Panc1 (cell line): ENCODE data around the gene ATOSA. TPM values are rescaled to one million over a fixed set of nuclear protein-coding genes. Genes with fewer than 3 reads are reported as not detected.

Experiments
- ATAC-seq: fragments of 200-7000 bp; cut with Tn5 transposase; 2 replicates; pipeline ENCODE4 v1.9.1; 2020; ENCODE audit warnings: mild to moderate bottlenecking, moderate library complexity
- BruUV-seq: library from RNA; stranded (reverse); fragments of 400-500 nt; replicated peaks from 2 replicates; lab custom pipeline; 2021; lab: Mats Ljungman, UMichigan
- CTCF ChIA-PET: fragments of 300-600 bp; sonication (Branson Sonifier 250); formaldehyde crosslinking; loops from one replicate; lab custom pipeline; 2022; ENCODE audit warnings: antibody characterized with exemption; lab: Charles Lee
- POLR2A ChIA-PET: fragments of 300-600 bp; sonication (Branson Sonifier 250); formaldehyde crosslinking; loops from one replicate; lab custom pipeline; 2022; ENCODE audit warnings: antibody characterized with exemption; lab: Charles Lee
- DNase-seq: peaks from one replicate; pipeline ENCODE4 v3.0.0-alpha.2; 2010; ENCODE audit warnings: low read depth, low spot score
- H3K27ac ChIP-seq: 2 replicates; pipeline ENCODE4 v1.5.1; 2011; ENCODE audit warnings: mild to moderate bottlenecking, low read length, inconsistent platforms
- H3K27me3 ChIP-seq: fragments of 200-500 bp; sonication (Bioruptor generic); 2 replicates; pipeline ENCODE4 v1.6.0; 2014; ENCODE audit warnings: low read length, inconsistent platforms; ENCODE audit not compliant: control insufficient read depth, insufficient read depth
- H3K36me3 ChIP-seq: fragments of 200-500 bp; sonication (Bioruptor generic); 2 replicates; pipeline ENCODE4 v1.5.1; 2014; ENCODE audit warnings: inconsistent platforms, mild to moderate bottlenecking, low read length, moderate library complexity; ENCODE audit not compliant: control insufficient read depth, insufficient read depth
- H3K4me1 ChIP-seq: 2 replicates; pipeline ENCODE4 v1.5.1; 2011; ENCODE audit warnings: inconsistent platforms, mild to moderate bottlenecking, low read length, moderate library complexity; ENCODE audit not compliant: control insufficient read depth, insufficient read depth
- H3K4me3 ChIP-seq, 2 experiments: 2 replicates each; pipeline ENCODE4 v1.5.1; 2011 to 2012; ENCODE audit warnings: low read depth in 2 of 2, low read length in 2 of 2, mild to moderate bottlenecking in 2 of 2, inconsistent platforms in 1 of 2, moderate library complexity in 1 of 2
- H3K9me3 ChIP-seq: fragments of 200-500 bp; sonication (Bioruptor generic); 2 replicates; pipeline ENCODE4 v1.5.1; 2014; ENCODE audit warnings: low read depth, mild to moderate bottlenecking, inconsistent platforms, low read length, moderate library complexity; ENCODE audit not compliant: control insufficient read depth, insufficient read depth
- POLR2AphosphoS5 ChIP-seq: IDR thresholded peaks from 2 replicates; pipeline ENCODE4 v1.6.1; 2012; ENCODE audit warnings: mild to moderate bottlenecking, low read depth, low read length, moderate library complexity
- SIN3A ChIP-seq: IDR thresholded peaks from 2 replicates; pipeline ENCODE4 v1.6.1; 2012; ENCODE audit warnings: low read depth, mild to moderate bottlenecking, low read length, moderate library complexity, borderline replicate concordance; ENCODE audit not compliant: insufficient read depth
- TCF7L2 ChIP-seq: IDR thresholded peaks from 2 replicates; pipeline ENCODE4 v1.6.1; 2011; ENCODE audit warnings: mild to moderate bottlenecking, low read depth, low read length, inconsistent platforms
- in situ Hi-C: cut with HindIII; loops from 2 replicates; pipeline ENCODE4 v1.10.0; 2016; ENCODE audit warnings: low sequenced_read_pairs, low pct_unique_long_range_greater_than_20kb
- intact Hi-C: fragments of 100-400 bp; cut with micrococcal nuclease; formaldehyde crosslinking; loops from one replicate; pipeline ENCODE4 v1.10.0; 2022; ENCODE audit not compliant: unreplicated experiment
- total RNA-seq: library from RNA; stranded (reverse); gene quantifications from one replicate; pipeline ENCODE4 v1.2.1, GENCODE V29; 2021; ENCODE audit not compliant: unreplicated experiment
- TF ChIP-seq, protein P1 (sequence below), 2 experiments: IDR thresholded peaks; 2 replicates each; pipeline ENCODE4 v1.6.1; 2011 to 2012; ENCODE audit warnings: low read depth in 2 of 2, control low read depth in 1 of 2, low read length in 1 of 2, mild to moderate bottlenecking in 1 of 2, moderate library complexity in 1 of 2; ENCODE audit not compliant: insufficient read depth in 1 of 2
- TF ChIP-seq, protein P2 (sequence below): fragments of 450-650 bp; IDR thresholded peaks from 2 replicates; pipeline ENCODE4 v1.5.1; 2017; ENCODE audit warnings: mild to moderate bottlenecking

Gene ATOSA
- total RNA-seq, 1 experiment from 2014 or later, result 18.5 TPM

GRCh38 chr15:52717924-52718323, 38.7 kb upstream of the ATOSA start:
- Histone ChIP-seq H3K9me3 (no peaks in the 10 kb centered on the region), H3K4me3 (no peak overlapping the region), H3K27me3 (no peaks in the 10 kb centered on the region), H3K27ac (no peak overlapping the region), H3K36me3 (no peaks in the 10 kb centered on the region), H3K4me1 (no peaks in the 10 kb centered on the region)
- DNase-seq, result no peak
- in situ Hi-C loops, result no loop called here
- no peak for ATAC-seq
- no TSS peak for BruUV-seq
- POLR2A ChIA-PET, result no interaction called here
- TF ChIP-seq, protein P1, sequence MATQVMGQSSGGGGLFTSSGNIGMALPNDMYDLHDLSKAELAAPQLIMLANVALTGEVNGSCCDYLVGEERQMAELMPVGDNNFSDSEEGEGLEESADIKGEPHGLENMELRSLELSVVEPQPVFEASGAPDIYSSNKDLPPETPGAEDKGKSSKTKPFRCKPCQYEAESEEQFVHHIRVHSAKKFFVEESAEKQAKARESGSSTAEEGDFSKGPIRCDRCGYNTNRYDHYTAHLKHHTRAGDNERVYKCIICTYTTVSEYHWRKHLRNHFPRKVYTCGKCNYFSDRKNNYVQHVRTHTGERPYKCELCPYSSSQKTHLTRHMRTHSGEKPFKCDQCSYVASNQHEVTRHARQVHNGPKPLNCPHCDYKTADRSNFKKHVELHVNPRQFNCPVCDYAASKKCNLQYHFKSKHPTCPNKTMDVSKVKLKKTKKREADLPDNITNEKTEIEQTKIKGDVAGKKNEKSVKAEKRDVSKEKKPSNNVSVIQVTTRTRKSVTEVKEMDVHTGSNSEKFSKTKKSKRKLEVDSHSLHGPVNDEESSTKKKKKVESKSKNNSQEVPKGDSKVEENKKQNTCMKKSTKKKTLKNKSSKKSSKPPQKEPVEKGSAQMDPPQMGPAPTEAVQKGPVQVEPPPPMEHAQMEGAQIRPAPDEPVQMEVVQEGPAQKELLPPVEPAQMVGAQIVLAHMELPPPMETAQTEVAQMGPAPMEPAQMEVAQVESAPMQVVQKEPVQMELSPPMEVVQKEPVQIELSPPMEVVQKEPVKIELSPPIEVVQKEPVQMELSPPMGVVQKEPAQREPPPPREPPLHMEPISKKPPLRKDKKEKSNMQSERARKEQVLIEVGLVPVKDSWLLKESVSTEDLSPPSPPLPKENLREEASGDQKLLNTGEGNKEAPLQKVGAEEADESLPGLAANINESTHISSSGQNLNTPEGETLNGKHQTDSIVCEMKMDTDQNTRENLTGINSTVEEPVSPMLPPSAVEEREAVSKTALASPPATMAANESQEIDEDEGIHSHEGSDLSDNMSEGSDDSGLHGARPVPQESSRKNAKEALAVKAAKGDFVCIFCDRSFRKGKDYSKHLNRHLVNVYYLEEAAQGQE (IDR thresholded peaks at IDR 0.05; ENCODE audit: insufficient read depth in 1 of 2, low read depth in 2 of 2, low read length in 1 of 2), result no peak
- no peak for TF ChIP-seq SIN3A
- TF ChIP-seq TCF7L2, result no peak
- TF ChIP-seq, protein P2, sequence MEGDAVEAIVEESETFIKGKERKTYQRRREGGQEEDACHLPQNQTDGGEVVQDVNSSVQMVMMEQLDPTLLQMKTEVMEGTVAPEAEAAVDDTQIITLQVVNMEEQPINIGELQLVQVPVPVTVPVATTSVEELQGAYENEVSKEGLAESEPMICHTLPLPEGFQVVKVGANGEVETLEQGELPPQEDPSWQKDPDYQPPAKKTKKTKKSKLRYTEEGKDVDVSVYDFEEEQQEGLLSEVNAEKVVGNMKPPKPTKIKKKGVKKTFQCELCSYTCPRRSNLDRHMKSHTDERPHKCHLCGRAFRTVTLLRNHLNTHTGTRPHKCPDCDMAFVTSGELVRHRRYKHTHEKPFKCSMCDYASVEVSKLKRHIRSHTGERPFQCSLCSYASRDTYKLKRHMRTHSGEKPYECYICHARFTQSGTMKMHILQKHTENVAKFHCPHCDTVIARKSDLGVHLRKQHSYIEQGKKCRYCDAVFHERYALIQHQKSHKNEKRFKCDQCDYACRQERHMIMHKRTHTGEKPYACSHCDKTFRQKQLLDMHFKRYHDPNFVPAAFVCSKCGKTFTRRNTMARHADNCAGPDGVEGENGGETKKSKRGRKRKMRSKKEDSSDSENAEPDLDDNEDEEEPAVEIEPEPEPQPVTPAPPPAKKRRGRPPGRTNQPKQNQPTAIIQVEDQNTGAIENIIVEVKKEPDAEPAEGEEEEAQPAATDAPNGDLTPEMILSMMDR, result no peak
- no peak for TF ChIP-seq POLR2AphosphoS5
- CTCF ChIA-PET, result no interaction called here
- intact Hi-C loops, result no loop called here

DNA sequence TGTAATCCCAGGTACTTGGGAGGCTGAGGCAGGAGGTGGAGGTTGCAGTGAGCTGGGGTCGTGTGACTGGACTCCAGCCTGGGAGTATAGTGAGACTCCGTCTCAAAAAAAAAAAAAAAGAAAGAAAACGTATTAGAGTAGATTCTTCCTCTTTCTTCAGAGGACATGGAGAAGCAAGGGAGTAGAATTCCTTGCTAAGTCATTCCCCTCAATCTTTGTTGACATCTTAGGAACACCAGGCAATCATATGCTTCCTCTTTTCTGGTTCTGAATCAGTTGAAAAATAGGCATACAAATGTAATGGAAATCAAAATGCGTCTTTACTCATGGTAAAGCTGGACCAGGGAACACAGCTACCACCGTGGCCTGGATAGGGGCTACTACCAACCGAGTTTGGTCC, 38.3 kb upstream of the ATOSA start:
- in situ Hi-C loops, result no loop called here
- no peaks in the 10 kb centered on the region for H3K36me3 ChIP-seq
- BruUV-seq, result no TSS peak
- H3K4me3 ChIP-seq, result no peak overlapping the region
- ChIA-PET CTCF (no interaction called here), POLR2A (no interaction called here)
- H3K27ac ChIP-seq, result no peak overlapping the region
- H3K27me3 ChIP-seq, result no peaks in the 10 kb centered on the region
- intact Hi-C loops, result no loop called here
- no peaks in the 10 kb centered on the region for H3K4me1 ChIP-seq
- TF ChIP-seq POLR2AphosphoS5 (no peak), SIN3A (no peak), TCF7L2 (no peak)
- TF ChIP-seq, protein P2, result no peak
- TF ChIP-seq, protein P1 (IDR thresholded peaks at IDR 0.05; ENCODE audit: insufficient read depth in 1 of 2, low read depth in 2 of 2, low read length in 1 of 2), result no peak
- DNase-seq (no peak), ATAC-seq (no peak)
- no peaks in the 10 kb centered on the region for H3K9me3 ChIP-seq
